GM12874 (cell line): Measurements from ENCODE around the gene POR.

ENCODE experiments used
- TF ChIP-seq, protein P1 (sequence below): IDR thresholded peaks from 2 replicates; pipeline ENCODE4 v1.5.1; 2011; ENCODE audit warnings: low read depth, mild to moderate bottlenecking, control low read depth, low read length, moderate library complexity; ENCODE audit not compliant: insufficient read depth

POR gene

DNA sequence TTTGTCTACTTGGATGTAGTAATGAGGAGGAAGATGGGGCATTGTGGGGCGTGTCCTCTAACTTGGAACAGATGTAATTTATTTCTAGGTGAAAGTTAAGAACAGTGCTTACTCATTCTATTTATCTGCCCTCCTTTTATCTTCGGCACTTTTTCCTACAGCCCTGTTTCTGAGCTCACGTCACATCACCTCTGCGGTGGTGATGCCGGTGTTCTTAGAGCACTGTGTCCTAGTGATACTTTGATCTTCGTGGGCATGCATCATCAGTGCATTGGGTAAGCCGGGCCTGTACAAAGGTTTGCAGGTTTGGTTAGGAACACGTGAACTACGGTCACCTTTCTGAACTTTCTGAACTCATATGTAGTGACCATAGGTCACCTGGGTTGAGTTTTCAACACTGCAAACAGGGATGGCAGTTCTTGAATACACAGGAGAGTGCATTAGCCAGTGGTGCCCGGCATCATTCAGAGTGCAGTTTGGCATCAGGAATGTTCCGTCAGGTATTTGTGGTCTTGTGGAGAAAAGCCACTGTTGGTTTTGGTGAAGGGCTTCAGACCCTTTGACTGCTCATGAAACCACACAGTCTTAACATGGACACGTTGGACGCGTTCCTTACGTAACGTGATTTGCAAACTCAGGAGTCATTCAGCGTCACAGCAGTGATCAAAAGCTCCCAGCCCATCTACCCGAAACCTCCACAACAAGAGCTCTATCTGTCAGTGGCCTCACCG lies 5.6 kb downstream of the POR start:
- TF ChIP-seq, protein P1, sequence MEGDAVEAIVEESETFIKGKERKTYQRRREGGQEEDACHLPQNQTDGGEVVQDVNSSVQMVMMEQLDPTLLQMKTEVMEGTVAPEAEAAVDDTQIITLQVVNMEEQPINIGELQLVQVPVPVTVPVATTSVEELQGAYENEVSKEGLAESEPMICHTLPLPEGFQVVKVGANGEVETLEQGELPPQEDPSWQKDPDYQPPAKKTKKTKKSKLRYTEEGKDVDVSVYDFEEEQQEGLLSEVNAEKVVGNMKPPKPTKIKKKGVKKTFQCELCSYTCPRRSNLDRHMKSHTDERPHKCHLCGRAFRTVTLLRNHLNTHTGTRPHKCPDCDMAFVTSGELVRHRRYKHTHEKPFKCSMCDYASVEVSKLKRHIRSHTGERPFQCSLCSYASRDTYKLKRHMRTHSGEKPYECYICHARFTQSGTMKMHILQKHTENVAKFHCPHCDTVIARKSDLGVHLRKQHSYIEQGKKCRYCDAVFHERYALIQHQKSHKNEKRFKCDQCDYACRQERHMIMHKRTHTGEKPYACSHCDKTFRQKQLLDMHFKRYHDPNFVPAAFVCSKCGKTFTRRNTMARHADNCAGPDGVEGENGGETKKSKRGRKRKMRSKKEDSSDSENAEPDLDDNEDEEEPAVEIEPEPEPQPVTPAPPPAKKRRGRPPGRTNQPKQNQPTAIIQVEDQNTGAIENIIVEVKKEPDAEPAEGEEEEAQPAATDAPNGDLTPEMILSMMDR, result no peak

DNA sequence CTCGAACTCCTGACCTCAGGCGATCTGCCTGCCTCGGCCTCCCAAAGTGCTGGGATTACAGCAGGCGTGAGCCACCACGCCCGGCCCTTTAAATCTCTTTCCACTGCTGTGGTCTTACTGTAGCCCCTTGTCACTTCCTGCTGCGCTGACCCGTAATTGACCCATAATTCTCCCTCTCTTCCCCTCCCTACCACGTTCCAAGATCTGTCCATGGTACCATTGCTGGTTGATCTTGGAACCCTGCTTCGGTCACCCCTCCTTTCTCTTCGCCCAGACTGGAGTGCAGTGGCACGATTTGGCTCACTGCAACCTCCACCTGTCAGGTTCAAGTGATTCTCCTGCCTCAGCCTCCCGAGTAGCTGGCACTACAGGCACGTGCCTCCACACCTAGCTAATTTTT lies 6.5 kb downstream of the POR start:
- TF ChIP-seq, protein P1, result no peak

DNA sequence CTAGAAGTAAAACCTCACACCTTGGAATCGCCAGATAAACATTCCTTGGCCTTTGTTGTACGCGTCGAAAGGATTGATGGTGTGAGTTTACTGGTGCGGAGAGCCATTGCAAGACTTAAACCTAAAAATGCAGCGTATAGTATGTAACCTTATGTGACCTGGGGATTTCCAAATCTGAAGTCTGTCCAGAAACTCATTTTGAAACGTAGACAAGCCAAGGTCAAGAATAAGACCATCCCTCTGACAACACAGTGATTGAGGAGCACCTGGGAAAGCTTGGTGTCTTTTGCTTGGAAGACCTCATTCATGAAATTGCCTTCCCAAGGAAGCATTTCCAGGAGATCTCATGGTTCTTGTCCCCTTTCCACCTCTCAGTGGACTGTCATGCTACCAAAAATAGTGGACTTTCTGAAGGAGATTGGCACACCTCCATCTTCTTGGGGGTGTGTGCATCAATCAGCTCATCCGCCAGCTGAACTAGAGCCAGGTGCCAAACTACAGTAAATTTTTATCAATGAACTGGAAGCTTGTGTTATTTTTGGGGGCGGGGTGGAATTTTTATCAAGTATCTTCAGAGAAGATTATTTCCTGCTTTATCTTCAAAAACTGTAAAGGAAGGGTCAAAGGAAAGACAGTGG lies 8.1 kb downstream of the POR start:
- TF ChIP-seq, protein P1, result no peak

DNA sequence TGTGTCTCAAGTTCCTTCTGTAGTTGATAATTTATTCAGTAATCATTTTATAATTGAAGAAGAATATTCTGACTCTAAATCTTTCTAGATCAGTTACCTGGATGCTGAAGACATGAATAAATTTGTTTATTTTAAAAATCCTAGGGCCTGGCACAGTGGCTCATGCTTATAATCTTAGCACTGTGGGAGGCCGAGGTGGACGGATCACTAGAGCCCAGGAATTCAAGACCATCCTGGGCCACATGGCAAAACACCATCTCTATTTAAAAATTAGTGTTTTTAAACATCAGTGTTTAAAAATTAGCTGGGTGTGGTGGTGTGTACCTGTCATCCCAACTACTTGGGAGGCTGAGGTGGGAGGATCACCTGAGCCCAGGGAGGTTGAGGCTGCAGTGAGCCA lies 9.3 kb downstream of the POR start:
- TF ChIP-seq, protein P1, result no peak

DNA sequence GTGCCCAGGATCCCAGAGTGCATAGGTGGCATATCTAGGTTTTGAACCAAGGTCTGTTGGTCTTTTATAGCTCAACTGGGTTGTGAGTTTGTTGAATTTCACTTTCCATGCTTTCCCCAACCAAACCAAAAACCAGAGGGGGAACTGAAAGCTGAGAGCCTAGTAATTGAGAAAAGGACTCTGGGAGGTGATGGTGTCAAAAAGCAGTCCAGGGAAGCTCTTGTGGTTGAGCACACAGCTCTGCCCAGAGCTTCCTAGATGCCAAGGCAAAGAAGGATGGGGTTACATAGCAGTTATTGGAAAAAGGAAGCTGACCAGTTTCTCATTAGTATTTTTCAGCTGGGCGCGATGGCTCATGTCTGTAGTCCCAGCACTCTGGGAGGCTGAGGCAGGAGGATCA lies 9.9 kb downstream of the POR start:
- TF ChIP-seq, protein P1, result no peak

DNA sequence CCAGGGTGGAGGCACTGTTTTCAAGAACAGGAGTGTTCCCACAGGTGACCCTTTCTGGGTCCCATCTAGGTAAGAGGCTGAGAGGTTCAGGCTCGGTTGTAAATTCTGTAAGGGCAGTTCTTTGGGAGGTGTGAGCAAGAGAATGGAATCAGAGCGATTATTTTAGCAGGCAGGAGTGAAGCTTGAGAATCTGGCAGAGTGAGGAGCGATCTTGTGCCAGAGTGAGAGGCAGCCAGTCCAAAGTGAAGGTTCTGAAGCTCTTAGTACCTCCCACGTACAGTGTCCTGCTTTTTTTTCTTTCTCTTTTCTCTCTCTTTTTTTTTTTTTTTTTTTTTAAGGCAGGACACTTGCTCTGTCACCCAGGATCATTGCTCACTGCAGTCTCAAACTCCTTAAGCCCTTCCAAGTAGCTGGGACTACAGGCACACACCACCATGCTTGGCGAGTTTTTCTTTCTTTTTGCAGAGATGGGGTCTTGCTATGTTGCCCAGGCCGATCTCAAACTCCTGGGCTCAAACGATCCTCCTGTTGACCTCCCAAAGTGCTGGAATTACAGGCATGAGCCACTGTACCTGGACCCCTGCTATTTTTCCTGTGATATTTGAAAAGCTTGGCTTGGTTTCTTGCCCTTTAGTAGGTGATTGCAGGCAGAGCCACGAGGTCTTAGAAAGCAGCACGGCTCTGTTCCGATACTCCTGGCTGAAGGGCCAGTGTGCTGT lies 10.9 kb downstream of the POR start:
- TF ChIP-seq, protein P1, result no peak

DNA sequence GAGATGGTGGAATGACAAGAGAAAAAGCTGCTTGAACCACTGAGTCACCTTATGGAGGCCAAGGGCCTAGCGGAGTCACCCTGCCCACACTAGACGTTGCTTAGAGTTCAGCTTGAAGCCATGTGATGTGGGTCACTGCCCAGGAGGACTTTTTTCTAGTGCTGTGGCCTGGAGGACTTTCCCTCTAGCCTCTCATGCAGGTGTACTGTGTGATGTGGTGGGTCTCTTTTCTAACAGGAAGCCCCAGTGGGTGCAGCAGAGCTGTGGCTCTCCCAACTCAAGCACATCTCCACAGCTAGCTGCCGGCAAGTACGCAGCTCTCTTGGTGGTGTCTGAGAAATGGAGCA lies 13.6 kb downstream of the POR start:
- TF ChIP-seq, protein P1, result no peak
